Mesenchymal stem cell (in vitro differentiated cells and primary cell): ENCODE measurements around the gene MLXIP.

Experiments
- DNase-seq: peaks from one replicate; pipeline ENCODE4 v3.0.0-alpha.2; 2013
- H2AFZ ChIP-seq: one replicate; pipeline ENCODE4 v1.6.1; 2013; ENCODE audit warnings: low read depth, mild to moderate bottlenecking, control low read depth, inconsistent platforms, low read length, moderate library complexity
- H2AK5ac ChIP-seq: 2 replicates; pipeline ENCODE4 v1.6.1; 2013; ENCODE audit warnings: low read length, moderate library complexity, mild to moderate bottlenecking, inconsistent platforms; ENCODE audit not compliant: severe bottlenecking
- H2BK120ac ChIP-seq: one replicate; pipeline ENCODE4 v1.6.1; 2013; ENCODE audit warnings: low read depth, mild to moderate bottlenecking, inconsistent platforms, low read length, moderate library complexity
- H2BK12ac ChIP-seq, 2 experiments: one replicate each; pipeline ENCODE4 v1.6.1; 2013; ENCODE audit warnings: inconsistent platforms in 2 of 2, low read length in 2 of 2, mild to moderate bottlenecking in 2 of 2, moderate library complexity in 2 of 2, control low read depth in 1 of 2
- H2BK15ac ChIP-seq: one replicate; pipeline ENCODE4 v1.6.1; 2013; ENCODE audit warnings: mild to moderate bottlenecking, low read depth, inconsistent platforms; ENCODE audit not compliant: poor library complexity, severe bottlenecking
- H2BK5ac ChIP-seq: 2 replicates; pipeline ENCODE4 v1.6.1; 2013; ENCODE audit warnings: low read depth, mild to moderate bottlenecking, low read length, control low read depth, inconsistent platforms; ENCODE audit not compliant: poor library complexity, severe bottlenecking
- H3K14ac ChIP-seq, 2 experiments: one replicate each; pipeline ENCODE4 v1.6.1; 2013; ENCODE audit warnings: inconsistent platforms in 2 of 2, low read length in 2 of 2, control low read depth in 1 of 2, mild to moderate bottlenecking in 1 of 2, moderate library complexity in 1 of 2
- H3K18ac ChIP-seq, 2 experiments: one replicate each; pipeline ENCODE4 v1.6.1; 2013; ENCODE audit warnings: inconsistent platforms in 2 of 2, low read length in 2 of 2, control low read depth in 1 of 2, low read depth in 1 of 2, mild to moderate bottlenecking in 1 of 2
- H3K23ac ChIP-seq, 2 experiments: one replicate each; pipeline ENCODE4 v1.6.1; 2013; ENCODE audit warnings: inconsistent platforms in 2 of 2, low read length in 2 of 2, mild to moderate bottlenecking in 2 of 2, moderate library complexity in 2 of 2, control low read depth in 1 of 2
- H3K27ac ChIP-seq: 2 replicates; pipeline ENCODE4 v1.5.1; 2013; ENCODE audit warnings: mild to moderate bottlenecking, moderate library complexity, low read length, control low read depth, inconsistent platforms; ENCODE audit not compliant: poor library complexity, severe bottlenecking
- H3K27me3 ChIP-seq, 2 experiments: 2 replicates each; pipeline versions ENCODE4 v1.6.1 to v1.7.0; 2013; ENCODE audit warnings: low read length in 2 of 2, mild to moderate bottlenecking in 2 of 2, moderate library complexity in 2 of 2, control low read depth in 1 of 2, inconsistent platforms in 1 of 2; ENCODE audit not compliant: control insufficient read depth in 1 of 2, insufficient read depth in 1 of 2
- H3K36me3 ChIP-seq, 2 experiments: 2 replicates each; pipeline versions ENCODE4 v1.6.1 to v1.7.0; 2013; ENCODE audit warnings: low read length in 2 of 2, control low read depth in 1 of 2, inconsistent platforms in 1 of 2, low read depth in 1 of 2, mild to moderate bottlenecking in 1 of 2; ENCODE audit not compliant: insufficient read depth in 2 of 2, control insufficient read depth in 1 of 2
- H3K4ac ChIP-seq, 2 experiments: one replicate each; pipeline ENCODE4 v1.6.1; 2013; ENCODE audit warnings: inconsistent platforms in 2 of 2, low read length in 2 of 2, mild to moderate bottlenecking in 2 of 2, moderate library complexity in 2 of 2, control low read depth in 1 of 2, low read depth in 1 of 2
- H3K4me1 ChIP-seq: 2 replicates; pipeline ENCODE4 v1.6.1; 2013; ENCODE audit warnings: low read depth, low read length, control low read depth; ENCODE audit not compliant: control insufficient read depth, insufficient read depth
- H3K4me2 ChIP-seq: 2 replicates; pipeline ENCODE4 v1.6.1; 2013; ENCODE audit warnings: low read length, mild to moderate bottlenecking, inconsistent platforms; ENCODE audit not compliant: poor library complexity, severe bottlenecking
- H3K4me3 ChIP-seq, 2 experiments: 2 replicates each; pipeline versions ENCODE4 v1.5.1 to v1.7.0; 2013; ENCODE audit warnings: low read length in 2 of 2, mild to moderate bottlenecking in 2 of 2, control low read depth in 1 of 2, low read depth in 1 of 2; ENCODE audit not compliant: insufficient read depth in 1 of 2
- H3K79me1 ChIP-seq: replicated peaks from 2 replicates; pipeline ENCODE4 v1.6.1; 2013; ENCODE audit warnings: mild to moderate bottlenecking, control low read depth, low read length, inconsistent platforms; ENCODE audit not compliant: poor library complexity, severe bottlenecking
- H3K9ac ChIP-seq: 2 replicates; pipeline ENCODE4 v1.7.0; 2013; ENCODE audit warnings: mild to moderate bottlenecking, low read length, moderate library complexity
- H3K9me3 ChIP-seq: 2 replicates; pipeline ENCODE4 v1.7.0; 2013; ENCODE audit warnings: mild to moderate bottlenecking, low read length; ENCODE audit not compliant: control insufficient read depth
- H4K8ac ChIP-seq: one replicate; pipeline ENCODE4 v1.6.1; 2013; ENCODE audit warnings: inconsistent platforms, mild to moderate bottlenecking, low read length, moderate library complexity
- H4K91ac ChIP-seq: one replicate; pipeline ENCODE4 v1.6.1; 2013; ENCODE audit warnings: mild to moderate bottlenecking, low read length, inconsistent platforms
- WGBS: methylation state at CpG from one replicate; pipeline ENCODE4 v1.1.7; 2013; ENCODE audit warnings: mixed read lengths; 5-methylcytosine and 5-hydroxymethylcytosine counted together

The MLXIP gene

DNA sequence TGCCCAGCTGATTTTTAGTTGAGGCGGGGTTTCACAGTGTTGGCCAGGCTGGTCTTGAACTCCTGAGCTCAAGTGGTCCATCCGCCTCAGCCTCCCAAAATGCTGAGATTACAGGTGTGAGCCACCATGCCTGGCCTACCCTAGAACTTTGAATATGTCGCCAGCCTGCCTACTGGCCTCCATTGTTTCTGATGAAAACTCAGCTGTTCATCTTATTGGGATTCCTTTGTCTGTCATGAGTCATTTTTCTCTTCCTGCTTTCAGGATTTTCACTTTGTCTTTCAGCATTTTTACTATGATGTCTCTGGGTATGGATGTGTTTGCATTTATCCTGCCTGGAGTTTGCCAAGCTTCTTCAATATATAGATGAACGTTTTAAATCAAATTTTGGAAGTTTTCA is 116.8 kb downstream of the MLXIP start:
- no peaks in the 10 kb centered on the region for H3K36me3 ChIP-seq
- H2AFZ ChIP-seq, result no peak overlapping the region
- DNase-seq, result no peak
- H2BK5ac ChIP-seq, result no peak overlapping the region
- no peaks in the 10 kb centered on the region for H3K79me1 ChIP-seq
- no peak overlapping the region for H3K14ac ChIP-seq
- H3K9me3 ChIP-seq, result peaks cover 15% of the 10 kb centered on the region
- no peak overlapping the region for H2BK12ac ChIP-seq
- H3K4me3 ChIP-seq, result no peak overlapping the region
- no peak overlapping the region for H3K23ac ChIP-seq
- no peak overlapping the region for H4K8ac ChIP-seq
- no peak overlapping the region for H3K27ac ChIP-seq
- no peak overlapping the region for H3K4me2 ChIP-seq
- no peak overlapping the region for H3K4ac ChIP-seq
- H3K4me1 ChIP-seq, result peaks cover 4% of the 10 kb centered on the region
- H3K9ac ChIP-seq, result no peak overlapping the region
- WGBS, result 88% methylated on average over 4 of the region's 4 CpGs
- no peak overlapping the region for H3K18ac ChIP-seq
- no peak overlapping the region for H4K91ac ChIP-seq
- H2BK15ac ChIP-seq, result no peak overlapping the region
- no peak overlapping the region for H2AK5ac ChIP-seq
- no peak overlapping the region for H2BK120ac ChIP-seq
- peaks cover 0 to 29% of the 10 kb centered on the region in 2 experiments for H3K27me3 ChIP-seq
